ENCODE results near the gene OPN3. TPM values are rescaled to one million over a fixed set of nuclear protein-coding genes. Genes with fewer than 3 reads are reported as not detected.

Gene OPN3
- polyA plus RNA-seq, 1 donor from 2014 or later = 2.7 TPM

GRCh38 chr1:241635556-241636152 is 4.5 kb downstream of the OPN3 start:
- Histone ChIP-seq H3K36me3 (ENCODE audit: insufficient read depth, low read length) (peaks cover 13% of the 10 kb centered on the region), H3F3A (ENCODE audit: insufficient read depth, low read length, poor library complexity, severe bottlenecking) (no peaks in the 10 kb centered on the region), H3K4me2 (ENCODE audit: low read length) (no peak overlapping the region), H2AFZ (ENCODE audit: low read depth, low read length) (no peak overlapping the region), H3K9ac (ENCODE audit: low read length) (no peak overlapping the region), H3K9me2 (ENCODE audit: insufficient read depth, low read length) (no peaks in the 10 kb centered on the region), H3K79me2 (replicated peaks; ENCODE audit: insufficient read depth, low read length) (peaks cover 26% of the 10 kb centered on the region), H3K9me3 (ENCODE audit: low read length) (no peaks in the 10 kb centered on the region), H4K20me1 (ENCODE audit: insufficient read depth) (no peaks in the 10 kb centered on the region), H3K4me3 (ENCODE audit: low read length) (no peak overlapping the region), H3K27ac (ENCODE audit: low read length) (no peak overlapping the region), H3K27me3 (ENCODE audit: insufficient read depth, low read depth, low read length) (no peaks in the 10 kb centered on the region)
- TF ChIP-seq CTCF (IDR thresholded peaks at IDR 0.05; ENCODE audit: poor library complexity, severe bottlenecking) = no peak
- TF ChIP-seq REST (IDR thresholded peaks at IDR 0.05; ENCODE audit: borderline replicate concordance) = no peak
- no peak for TF ChIP-seq SMC3 (conservative IDR thresholded peaks at IDR 0.05; ENCODE audit: poor library complexity)
- no peak for TF ChIP-seq RAD21 (conservative IDR thresholded peaks at IDR 0.05)
- TF ChIP-seq EP300 (conservative IDR thresholded peaks at IDR 0.05; ENCODE audit: poor library complexity, severe bottlenecking) = no peak
- TF ChIP-seq EZH2 (IDR thresholded peaks at IDR 0.05; ENCODE audit: borderline replicate concordance, insufficient read depth, low read length, poor library complexity, severe bottlenecking) = no peak
- TF ChIP-seq TAF1 (IDR thresholded peaks at IDR 0.05; ENCODE audit: low read depth) = no peak
- TF ChIP-seq POLR2AphosphoS5 (IDR thresholded peaks at IDR 0.05) = no peak
- no peak for TF ChIP-seq MXI1 (conservative IDR thresholded peaks at IDR 0.05; ENCODE audit: poor library complexity, severe bottlenecking)

- no peaks in the 10 kb centered on the region for H3K9me2 ChIP-seq (ENCODE audit: insufficient read depth, low read length)
- H3K4me3 ChIP-seq (ENCODE audit: low read length) = no peak overlapping the region
- no peaks in the 10 kb centered on the region for H3F3A ChIP-seq (ENCODE audit: insufficient read depth, low read length, poor library complexity, severe bottlenecking)
- no peak overlapping the region for H3K4me2 ChIP-seq (ENCODE audit: low read length)
- no peak overlapping the region for H3K27ac ChIP-seq (ENCODE audit: low read length)
- H3K27me3 ChIP-seq (ENCODE audit: insufficient read depth, low read depth, low read length) = no peaks in the 10 kb centered on the region
- H2AFZ ChIP-seq (ENCODE audit: low read depth, low read length) = no peak overlapping the region
- no peaks in the 10 kb centered on the region for H3K9me3 ChIP-seq (ENCODE audit: low read length)
- TF ChIP-seq RAD21 (conservative IDR thresholded peaks at IDR 0.05) = no peak
- TF ChIP-seq CTCF (IDR thresholded peaks at IDR 0.05; ENCODE audit: poor library complexity, severe bottlenecking) = no peak
- no peak for TF ChIP-seq EP300 (conservative IDR thresholded peaks at IDR 0.05; ENCODE audit: poor library complexity, severe bottlenecking)
- no peak for TF ChIP-seq MXI1 (conservative IDR thresholded peaks at IDR 0.05; ENCODE audit: poor library complexity, severe bottlenecking)
- TF ChIP-seq POLR2AphosphoS5 (IDR thresholded peaks at IDR 0.05) = no peak
- H3K9ac ChIP-seq (ENCODE audit: low read length) = no peak overlapping the region
- H3K79me2 ChIP-seq (replicated peaks; ENCODE audit: insufficient read depth, low read length) = peaks cover 12% of the 10 kb centered on the region
- H4K20me1 ChIP-seq (ENCODE audit: insufficient read depth) = no peaks in the 10 kb centered on the region
- H3K36me3 ChIP-seq (ENCODE audit: insufficient read depth, low read length) = peaks cover 13% of the 10 kb centered on the region
These were observed 7.2 kb downstream of the OPN3 start for GRCh38 chr1:241632987-241633386.

Data from neural cell (in vitro differentiated cells).